ENCODE measurements around the gene CYGB. TPM values are rescaled to one million over a fixed set of nuclear protein-coding genes. Genes with fewer than 3 reads are reported as not detected.

CYGB gene
- polyA plus RNA-seq, 1 donor, result 14.1 TPM

- Histone ChIP-seq H3K4me1 (ENCODE audit: control insufficient read depth, insufficient read depth, low read length) (peaks cover 48% of the 10 kb centered on the region), H3K9me3 (ENCODE audit: control insufficient read depth, low read depth, low read length) (no peaks in the 10 kb centered on the region), H3K27ac (ENCODE audit: low read length) (no peak overlapping the region), H3K27me3 (ENCODE audit: control insufficient read depth, insufficient read depth, low read length) (no peaks in the 10 kb centered on the region), H3K36me3 (ENCODE audit: control insufficient read depth, insufficient read depth, low read length) (no peaks in the 10 kb centered on the region), H3K4me3 (ENCODE audit: low read length) (no peak overlapping the region)
- no CpG with 5 or more reads among the region's 10 CpGs for WGBS (ENCODE audit: insufficient coverage, low lambda C conversion rate)
- DNase-seq, result no peak
Measured at GRCh38 chr17:76490112-76490710, 47.3 kb downstream of the CYGB start.

- H3K27me3 ChIP-seq (ENCODE audit: control insufficient read depth, insufficient read depth, low read length), result no peaks in the 10 kb centered on the region
- no peaks in the 10 kb centered on the region for H3K9me3 ChIP-seq (ENCODE audit: control insufficient read depth, low read depth, low read length)
- no peak for DNase-seq
- no peaks in the 10 kb centered on the region for H3K36me3 ChIP-seq (ENCODE audit: control insufficient read depth, insufficient read depth, low read length)
- H3K4me1 ChIP-seq (ENCODE audit: control insufficient read depth, insufficient read depth, low read length), result peaks cover 25% of the 10 kb centered on the region
- H3K27ac ChIP-seq (ENCODE audit: low read length), result no peak overlapping the region
- no peak overlapping the region for H3K4me3 ChIP-seq (ENCODE audit: low read length)
- 100% methylated on average over 2 of the region's 22 CpGs for whole genome bisulfite sequencing (ENCODE audit: insufficient coverage, low lambda C conversion rate)
Measured at GRCh38 chr17:76487451-76488192, 49.9 kb downstream of the CYGB start.

GRCh38 chr17:76485569-76485968 is 51.9 kb downstream of the CYGB start:
- H3K4me1 ChIP-seq (ENCODE audit: control insufficient read depth, insufficient read depth, low read length), result peaks cover 4% of the 10 kb centered on the region
- WGBS (ENCODE audit: insufficient coverage, low lambda C conversion rate), result 90% methylated on average over 2 of the region's 11 CpGs
- DNase-seq, result no peak

GRCh38 chr17:76484228-76484725 is 53.2 kb downstream of the CYGB start:
- Histone ChIP-seq H3K9me3 (ENCODE audit: control insufficient read depth, low read depth, low read length) (no peaks in the 10 kb centered on the region), H3K27ac (ENCODE audit: low read length) (no peak overlapping the region), H3K27me3 (ENCODE audit: control insufficient read depth, insufficient read depth, low read length) (no peaks in the 10 kb centered on the region), H3K4me3 (ENCODE audit: low read length) (no peak overlapping the region), H3K4me1 (ENCODE audit: control insufficient read depth, insufficient read depth, low read length) (no peaks in the 10 kb centered on the region), H3K36me3 (ENCODE audit: control insufficient read depth, insufficient read depth, low read length) (peaks cover 2% of the 10 kb centered on the region)
- WGBS (ENCODE audit: insufficient coverage, low lambda C conversion rate), result 100% methylated on average over 2 of the region's 11 CpGs
- DNase-seq, result no peak

More at GRCh38 chr17:76485569-76485968, 51.9 kb downstream of the CYGB start:
- Histone ChIP-seq H3K4me3 (ENCODE audit: low read length) (no peak overlapping the region), H3K36me3 (ENCODE audit: control insufficient read depth, insufficient read depth, low read length) (no peaks in the 10 kb centered on the region), H3K27me3 (ENCODE audit: control insufficient read depth, insufficient read depth, low read length) (no peaks in the 10 kb centered on the region), H3K27ac (ENCODE audit: low read length) (no peak overlapping the region), H3K9me3 (ENCODE audit: control insufficient read depth, low read depth, low read length) (no peaks in the 10 kb centered on the region)

GRCh38 chr17:76481071-76481655 is 56.3 kb downstream of the CYGB start:
- DNase-seq, result no peak
- Histone ChIP-seq H3K4me1 (ENCODE audit: control insufficient read depth, insufficient read depth, low read length) (no peaks in the 10 kb centered on the region), H3K27me3 (ENCODE audit: control insufficient read depth, insufficient read depth, low read length) (no peaks in the 10 kb centered on the region)

GRCh38 chr17:76480632-76481031 is 56.9 kb downstream of the CYGB start:
- peak overlapping the region; percentile 46 for H3K27ac ChIP-seq (ENCODE audit: low read length)
- no peaks in the 10 kb centered on the region for H3K27me3 ChIP-seq (ENCODE audit: control insufficient read depth, insufficient read depth, low read length)
- H3K4me3 ChIP-seq (ENCODE audit: low read length), result no peak overlapping the region
- peaks cover 12% of the 10 kb centered on the region for H3K36me3 ChIP-seq (ENCODE audit: control insufficient read depth, insufficient read depth, low read length)
- WGBS (ENCODE audit: insufficient coverage, low lambda C conversion rate), result 20% methylated on average over 2 of the region's 15 CpGs
- no peaks in the 10 kb centered on the region for H3K4me1 ChIP-seq (ENCODE audit: control insufficient read depth, insufficient read depth, low read length)
- H3K9me3 ChIP-seq (ENCODE audit: control insufficient read depth, low read depth, low read length), result no peaks in the 10 kb centered on the region
- peak in 1 of 2 donors; percentile 37 for DNase-seq

More at GRCh38 chr17:76481071-76481655, 56.3 kb downstream of the CYGB start:
- H3K4me3 ChIP-seq (ENCODE audit: low read length), result no peak overlapping the region
- no CpG with 5 or more reads among the region's 21 CpGs for WGBS (ENCODE audit: insufficient coverage, low lambda C conversion rate)
- peak overlapping the region; percentile 46 for H3K27ac ChIP-seq (ENCODE audit: low read length)
- H3K36me3 ChIP-seq (ENCODE audit: control insufficient read depth, insufficient read depth, low read length), result peaks cover 12% of the 10 kb centered on the region
- H3K9me3 ChIP-seq (ENCODE audit: control insufficient read depth, low read depth, low read length), result no peaks in the 10 kb centered on the region

GRCh38 chr17:76479515-76480060 is 57.9 kb downstream of the CYGB start:
- Histone ChIP-seq H3K27ac (ENCODE audit: low read length) (no peak overlapping the region), H3K27me3 (ENCODE audit: control insufficient read depth, insufficient read depth, low read length) (no peaks in the 10 kb centered on the region), H3K9me3 (ENCODE audit: control insufficient read depth, low read depth, low read length) (no peaks in the 10 kb centered on the region), H3K4me3 (ENCODE audit: low read length) (no peak overlapping the region), H3K36me3 (ENCODE audit: control insufficient read depth, insufficient read depth, low read length) (peaks cover 18% of the 10 kb centered on the region), H3K4me1 (ENCODE audit: control insufficient read depth, insufficient read depth, low read length) (no peaks in the 10 kb centered on the region)
- no peak for DNase-seq
- WGBS (ENCODE audit: insufficient coverage, low lambda C conversion rate), result no CpG with 5 or more reads among the region's 14 CpGs

GRCh38 chr17:76478730-76479514 is 58.6 kb downstream of the CYGB start:
- no peak for DNase-seq
- no peaks in the 10 kb centered on the region for H3K9me3 ChIP-seq (ENCODE audit: control insufficient read depth, low read depth, low read length)
- no peak overlapping the region for H3K27ac ChIP-seq (ENCODE audit: low read length)
- H3K4me3 ChIP-seq (ENCODE audit: low read length), result no peak overlapping the region
- peaks cover 22% of the 10 kb centered on the region for H3K36me3 ChIP-seq (ENCODE audit: control insufficient read depth, insufficient read depth, low read length)
- no peaks in the 10 kb centered on the region for H3K4me1 ChIP-seq (ENCODE audit: control insufficient read depth, insufficient read depth, low read length)
- no peaks in the 10 kb centered on the region for H3K27me3 ChIP-seq (ENCODE audit: control insufficient read depth, insufficient read depth, low read length)
- WGBS (ENCODE audit: insufficient coverage, low lambda C conversion rate), result no CpG with 5 or more reads among the region's 37 CpGs

- Histone ChIP-seq H3K27me3 (ENCODE audit: control insufficient read depth, insufficient read depth, low read length) (no peaks in the 10 kb centered on the region), H3K4me3 (ENCODE audit: low read length) (no peak overlapping the region), H3K36me3 (ENCODE audit: control insufficient read depth, insufficient read depth, low read length) (peaks cover 27% of the 10 kb centered on the region), H3K4me1 (ENCODE audit: control insufficient read depth, insufficient read depth, low read length) (no peaks in the 10 kb centered on the region), H3K9me3 (ENCODE audit: control insufficient read depth, low read depth, low read length) (no peaks in the 10 kb centered on the region), H3K27ac (ENCODE audit: low read length) (no peak overlapping the region)
- WGBS (ENCODE audit: insufficient coverage, low lambda C conversion rate), result no CpG with 5 or more reads among the region's 10 CpGs
- DNase-seq, result no peak
Measured at GRCh38 chr17:76478097-76478496, 59.4 kb downstream of the CYGB start.

- no peaks in the 10 kb centered on the region for H3K27me3 ChIP-seq (ENCODE audit: control insufficient read depth, insufficient read depth, low read length)
- no peak overlapping the region for H3K4me3 ChIP-seq (ENCODE audit: low read length)
- no peaks in the 10 kb centered on the region for H3K9me3 ChIP-seq (ENCODE audit: control insufficient read depth, low read depth, low read length)
- no peak for DNase-seq
- H3K27ac ChIP-seq (ENCODE audit: low read length), result no peak overlapping the region
- WGBS (ENCODE audit: insufficient coverage, low lambda C conversion rate), result no CpG with 5 or more reads among the region's 15 CpGs
- H3K36me3 ChIP-seq (ENCODE audit: control insufficient read depth, insufficient read depth, low read length), result peaks cover 32% of the 10 kb centered on the region
- no peaks in the 10 kb centered on the region for H3K4me1 ChIP-seq (ENCODE audit: control insufficient read depth, insufficient read depth, low read length)
Measured at GRCh38 chr17:76477576-76477975, 59.9 kb downstream of the CYGB start.

Data from large intestine (tissue), 3 donors.